Thyroid gland (tissue), 4 donors: ENCODE measurements around the gene OR10A6.

Source experiments
- POLR2A ChIP-seq, 2 donors: fragments of 450-650 bp; IDR thresholded peaks; one replicate each; pipeline ENCODE4 v1.6.1; 2017; ENCODE audit warnings: antibody characterized with exemption in 2 of 2, mild to moderate bottlenecking in 2 of 2, moderate library complexity in 1 of 2
- TF ChIP-seq, protein P1 (sequence below), 6 experiments: fragments of 200-600 bp in 3 of 6; fragments of 450-650 bp in 3 of 6; sonication (generic) in 3 of 6; IDR thresholded peaks; one replicate each; pipeline ENCODE4 v1.5.1; 2016 to 2019; ENCODE audit warnings: antibody characterized with exemption in 6 of 6, mild to moderate bottlenecking in 2 of 6, inconsistent platforms in 1 of 6, moderate library complexity in 1 of 6

DNA sequence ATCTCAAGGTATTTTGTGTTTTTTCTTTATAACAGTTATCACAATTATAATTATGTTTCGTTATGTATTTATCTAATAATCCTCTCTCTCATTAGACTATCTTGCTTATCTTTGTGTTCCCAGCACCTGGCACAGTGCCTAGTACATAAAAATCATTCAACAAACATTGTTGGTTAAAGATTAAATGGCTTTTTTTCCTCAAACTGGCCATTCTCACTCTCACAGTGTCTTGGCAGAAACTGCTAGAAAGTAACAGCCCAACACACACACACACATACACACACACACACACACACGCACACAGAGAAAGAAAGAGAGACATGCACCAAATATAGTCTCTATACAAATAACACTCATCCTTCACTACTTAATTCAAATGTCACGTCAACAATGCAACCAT, 36.8 kb downstream of the OR10A6 start:
- no peak for TF ChIP-seq POLR2A (IDR thresholded peaks at IDR 0.05)
- TF ChIP-seq, protein P1, sequence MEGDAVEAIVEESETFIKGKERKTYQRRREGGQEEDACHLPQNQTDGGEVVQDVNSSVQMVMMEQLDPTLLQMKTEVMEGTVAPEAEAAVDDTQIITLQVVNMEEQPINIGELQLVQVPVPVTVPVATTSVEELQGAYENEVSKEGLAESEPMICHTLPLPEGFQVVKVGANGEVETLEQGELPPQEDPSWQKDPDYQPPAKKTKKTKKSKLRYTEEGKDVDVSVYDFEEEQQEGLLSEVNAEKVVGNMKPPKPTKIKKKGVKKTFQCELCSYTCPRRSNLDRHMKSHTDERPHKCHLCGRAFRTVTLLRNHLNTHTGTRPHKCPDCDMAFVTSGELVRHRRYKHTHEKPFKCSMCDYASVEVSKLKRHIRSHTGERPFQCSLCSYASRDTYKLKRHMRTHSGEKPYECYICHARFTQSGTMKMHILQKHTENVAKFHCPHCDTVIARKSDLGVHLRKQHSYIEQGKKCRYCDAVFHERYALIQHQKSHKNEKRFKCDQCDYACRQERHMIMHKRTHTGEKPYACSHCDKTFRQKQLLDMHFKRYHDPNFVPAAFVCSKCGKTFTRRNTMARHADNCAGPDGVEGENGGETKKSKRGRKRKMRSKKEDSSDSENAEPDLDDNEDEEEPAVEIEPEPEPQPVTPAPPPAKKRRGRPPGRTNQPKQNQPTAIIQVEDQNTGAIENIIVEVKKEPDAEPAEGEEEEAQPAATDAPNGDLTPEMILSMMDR (IDR thresholded peaks at IDR 0.05), result no peak
